HCT116 (cell line): ENCODE measurements around the gene IL3. TPM values are rescaled to one million over a fixed set of nuclear protein-coding genes. Genes with fewer than 3 reads are reported as not detected.
A peak's percentile ranks its signal among the peaks of the same experiment; 100 is the strongest.

Experiments
- ATAC-seq: fragments of 200-7000 bp; cut with Tn5 transposase; 2 replicates; pipeline ENCODE4 v1.9.1; 2020; ENCODE audit warnings: mild to moderate bottlenecking, moderate library complexity
- BruUV-seq: library from RNA; stranded (reverse); fragments of 400-500 nt; replicated peaks from 2 replicates; lab custom pipeline; 2021; lab: Mats Ljungman, UMichigan
- CTCF ChIA-PET: fragments of 300-600 bp; sonication (Branson Sonifier 250); formaldehyde crosslinking; loops from one replicate; lab custom pipeline; 2021; ENCODE audit warnings: antibody characterized with exemption; lab: Charles Lee
- POLR2A ChIA-PET: fragments of 300-600, 350-600 bp; sonication (Branson Sonifier 250); formaldehyde crosslinking; loops from one replicate; lab custom pipeline; 2021; ENCODE audit warnings: antibody characterized with exemption; lab: Charles Lee
- RAD21 ChIA-PET, 2 experiments: fragments of 300-600 bp; sonication (Branson Sonifier 250); formaldehyde crosslinking; loops; one replicate each; lab custom pipeline; 2023; ENCODE audit warnings: low total read pairs in 2 of 2; ENCODE audit not compliant: uncharacterized antibody in 2 of 2, unreplicated experiment in 2 of 2, low non-redundant PET in 1 of 2; lab: Charles Lee
- DNase-seq: peaks from one replicate; pipeline ENCODE4 v3.0.0-alpha.2; 2010; ENCODE audit warnings: low read depth, low spot score
- H2AFZ ChIP-seq: fragments of 200-600 bp; shearing (Covaris generic), sonication (generic); 2 replicates; pipeline ENCODE4 v1.6.1; 2017; ENCODE audit warnings: low read depth, mixed run types, mixed read lengths, antibody characterized with exemption, low read length; ENCODE audit not compliant: poor library complexity, severe bottlenecking
- H3K27ac ChIP-seq: 2 replicates; pipeline ENCODE4 v1.5.1; 2012; ENCODE audit warnings: low read depth, low read length
- H3K27me3 ChIP-seq: fragments of 200-600 bp; sonication (generic); 2 replicates; pipeline ENCODE4 v1.6.1; 2016; ENCODE audit warnings: mixed run types, low read length, mixed read lengths; ENCODE audit not compliant: insufficient read depth
- H3K36me3 ChIP-seq, 2 experiments: fragments of 200-500 bp in 1 of 2; fragments of 200-600 bp in 1 of 2; sonication (Bioruptor generic) in 1 of 2; sonication (generic) in 1 of 2; 2 replicates each; pipeline versions ENCODE4 v1.5.1 to v1.6.1; 2014 to 2016; ENCODE audit warnings: low read length in 2 of 2, inconsistent platforms in 1 of 2, mixed read lengths in 1 of 2, mixed run types in 1 of 2; ENCODE audit not compliant: insufficient read depth in 2 of 2, control insufficient read depth in 1 of 2
- H3K4me1 ChIP-seq, 2 experiments: fragments of 200-600 bp in 1 of 2; sonication (generic) in 1 of 2; 2 replicates each; pipeline versions ENCODE4 v1.5.1 to v1.6.1; 2012 to 2017; ENCODE audit warnings: low read length in 2 of 2, inconsistent platforms in 1 of 2, mild to moderate bottlenecking in 1 of 2, mixed read lengths in 1 of 2, mixed run types in 1 of 2, moderate library complexity in 1 of 2; ENCODE audit not compliant: insufficient read depth in 2 of 2, control insufficient read depth in 1 of 2
- H3K4me2 ChIP-seq: fragments of 200-600 bp; sonication (generic); 2 replicates; pipeline ENCODE4 v1.6.1; 2017; ENCODE audit warnings: mixed run types, low read length, mixed read lengths
- H3K4me3 ChIP-seq, 2 experiments: fragments of 200-600 bp in 1 of 2; sonication (generic) in 1 of 2; replicated peaks in 1 of 2; 2 replicates each; pipeline ENCODE4 v1.5.1; 2011 to 2016; ENCODE audit warnings: low read length in 2 of 2, control low read depth in 1 of 2, low read depth in 1 of 2, mild to moderate bottlenecking in 1 of 2, mixed read lengths in 1 of 2, mixed run types in 1 of 2
- H3K79me2 ChIP-seq: fragments of 200-600 bp; sonication (generic); 2 replicates; pipeline ENCODE4 v1.6.1; 2017; ENCODE audit warnings: mild to moderate bottlenecking, mixed run types, low read length, moderate library complexity, mixed read lengths; ENCODE audit not compliant: insufficient read depth
- H3K9ac ChIP-seq: fragments of 200-600 bp; sonication (generic); 2 replicates; pipeline ENCODE4 v1.6.1; 2016; ENCODE audit warnings: low read length, mixed read lengths
- H3K9me2 ChIP-seq: fragments of 200-600 bp; sonication (generic), shearing (Covaris generic); 2 replicates; pipeline ENCODE4 v1.6.1; 2017; ENCODE audit warnings: mixed run types, mild to moderate bottlenecking, moderate library complexity; ENCODE audit not compliant: insufficient read depth
- H3K9me3 ChIP-seq, 2 experiments: fragments of 200-500 bp in 1 of 2; fragments of 200-600 bp in 1 of 2; sonication (Bioruptor generic) in 1 of 2; sonication (generic) in 1 of 2; 2 replicates each; pipeline ENCODE4 v1.6.1; 2014 to 2017; ENCODE audit warnings: low read length in 2 of 2, mixed read lengths in 2 of 2, inconsistent platforms in 1 of 2, low read depth in 1 of 2, mild to moderate bottlenecking in 1 of 2, mixed run types in 1 of 2, moderate library complexity in 1 of 2; ENCODE audit not compliant: control insufficient read depth in 1 of 2, insufficient read depth in 1 of 2
- H4K20me1 ChIP-seq: fragments of 200-600 bp; sonication (generic), shearing (Covaris generic); 2 replicates; pipeline ENCODE4 v1.6.1; 2017; ENCODE audit warnings: mixed run types, mild to moderate bottlenecking, moderate library complexity; ENCODE audit not compliant: insufficient read depth
- CBX3 ChIP-seq: IDR thresholded peaks from 2 replicates; pipeline ENCODE4 v1.6.1; 2012; ENCODE audit warnings: low read depth
- CEBPB ChIP-seq: IDR thresholded peaks from 2 replicates; pipeline ENCODE4 v1.6.1; 2012; ENCODE audit warnings: low read depth
- CTCF ChIP-seq, 3 experiments: fragments of 200-600 bp in 1 of 3; sonication (generic) in 1 of 3; IDR thresholded peaks in 2 of 3; conservative IDR thresholded peaks in 1 of 3; 2 replicates each; pipeline ENCODE4 v1.5.1; 2012 to 2017; ENCODE audit warnings: low read depth in 2 of 3, low read length in 2 of 3, antibody characterized with exemption in 1 of 3, borderline replicate concordance in 1 of 3, control low read depth in 1 of 3, mild to moderate bottlenecking in 1 of 3, mixed read lengths in 1 of 3, mixed run types in 1 of 3, moderate library complexity in 1 of 3; ENCODE audit not compliant: insufficient read depth in 1 of 3
- EGR1 ChIP-seq: IDR thresholded peaks from 2 replicates; pipeline ENCODE4 v1.6.1; 2012; ENCODE audit warnings: low read depth
- EZH2 ChIP-seq: fragments of 200-600 bp; sonication (generic); IDR thresholded peaks from 2 replicates; pipeline ENCODE4 v1.6.1; 2017; ENCODE audit warnings: antibody characterized with exemption, mixed run types
- JUND ChIP-seq: IDR thresholded peaks from 2 replicates; pipeline ENCODE4 v1.6.1; 2012
- POLR2A ChIP-seq: IDR thresholded peaks from 2 replicates; pipeline ENCODE4 v1.7.0; 2011; ENCODE audit warnings: borderline replicate concordance; ENCODE audit not compliant: insufficient read depth, insufficient read length; ENCODE audit errors: extremely low read depth
- RAD21 ChIP-seq: IDR thresholded peaks from 2 replicates; pipeline ENCODE4 v1.6.1; 2012; ENCODE audit warnings: low read depth, mild to moderate bottlenecking
- SIN3A ChIP-seq: IDR thresholded peaks from 2 replicates; pipeline ENCODE4 v1.6.1; 2012; ENCODE audit warnings: low read depth
- SRF ChIP-seq: IDR thresholded peaks from 2 replicates; pipeline ENCODE4 v1.6.1; 2012; ENCODE audit warnings: low read depth
- YY1 ChIP-seq: IDR thresholded peaks from 2 replicates; pipeline ENCODE4 v1.6.1; 2011; ENCODE audit warnings: low read length, low read depth, moderate library complexity, mild to moderate bottlenecking; ENCODE audit not compliant: insufficient replicate concordance; ENCODE audit errors: extremely low read depth
- ZBTB33 ChIP-seq: IDR thresholded peaks from 2 replicates; pipeline ENCODE4 v1.6.1; 2011; ENCODE audit warnings: mild to moderate bottlenecking, low read length, moderate library complexity; ENCODE audit not compliant: insufficient replicate concordance; ENCODE audit errors: extremely low read depth
- ZFX ChIP-seq: fragments of 450-650 bp; IDR thresholded peaks from 2 replicates; pipeline ENCODE4 v1.6.1; 2017
- ZNF274 ChIP-seq: fragments of 200-500 bp; sonication (Bioruptor generic); IDR thresholded peaks from 2 replicates; pipeline ENCODE4 v1.6.1; 2014; ENCODE audit warnings: mild to moderate bottlenecking, low read depth, low read length, inconsistent platforms
- intact Hi-C: fragments of 100-400 bp; cut with micrococcal nuclease; formaldehyde crosslinking; loops from 2 replicates; pipeline ENCODE4 v1.10.0; 2022
- total RNA-seq: library from RNA; stranded (reverse); gene quantifications from one replicate; pipeline ENCODE4 v1.2.1, GENCODE V29; 2021; ENCODE audit not compliant: unreplicated experiment
- TF ChIP-seq, protein P1 (sequence below): IDR thresholded peaks from 2 replicates; pipeline ENCODE4 v1.6.1; 2012

IL3 gene
- total RNA-seq, 1 experiment from 2014 or later, result not detected

GRCh38 chr5:132103969-132104391 is 43.5 kb downstream of the IL3 start (continued):
- TF ChIP-seq EZH2, result no peak
- TF ChIP-seq, all 23 proteins: peak for 0

DNA sequence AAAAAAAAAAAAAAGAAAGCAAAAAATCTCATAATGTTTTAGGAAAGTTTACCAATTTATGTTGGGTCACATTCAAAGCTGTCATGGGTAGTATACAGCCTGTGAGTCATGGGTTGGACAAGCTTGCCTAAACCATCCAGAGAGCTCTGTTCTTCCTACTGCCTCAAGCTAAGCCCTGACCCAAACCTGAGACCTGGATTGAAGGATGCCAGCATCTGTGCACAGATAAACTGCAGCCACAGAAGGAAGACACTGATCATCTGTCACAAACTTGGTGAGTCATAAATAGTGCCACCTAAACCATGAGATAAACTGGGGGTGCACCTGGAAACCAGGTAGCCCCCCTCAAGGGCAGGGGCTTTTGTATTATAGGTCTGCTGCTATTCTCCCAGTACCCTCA is 44.1 kb downstream of the IL3 start:
- Histone ChIP-seq H3K27ac (no peak overlapping the region), H3K4me1 (peaks cover 24 to 34% of the 10 kb centered on the region in 2 experiments), H4K20me1 (no peaks in the 10 kb centered on the region), H3K4me2 (0 out of 2 replicates have a peak overlapping the region, but pooled peaks have one; percentile 10), H3K9me3 (no peaks in the 10 kb centered on the region), H3K4me3 (no peak overlapping the region), H3K9ac (no peak overlapping the region), H3K36me3 (no peaks in the 10 kb centered on the region), H3K9me2 (no peaks in the 10 kb centered on the region), H2AFZ (no peak overlapping the region), H3K27me3 (no peaks in the 10 kb centered on the region), H3K79me2 (no peaks in the 10 kb centered on the region)
- no TSS peak for BruUV-seq
- TF ChIP-seq EGR1, result no peak
- TF ChIP-seq JUND, result no peak
- TF ChIP-seq ZNF274, result no peak
- TF ChIP-seq SIN3A, result no peak
- TF ChIP-seq, protein P1, sequence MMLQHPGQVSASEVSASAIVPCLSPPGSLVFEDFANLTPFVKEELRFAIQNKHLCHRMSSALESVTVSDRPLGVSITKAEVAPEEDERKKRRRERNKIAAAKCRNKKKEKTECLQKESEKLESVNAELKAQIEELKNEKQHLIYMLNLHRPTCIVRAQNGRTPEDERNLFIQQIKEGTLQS, result no peak
- no peak for TF ChIP-seq CBX3
- TF ChIP-seq EZH2, result no peak
- no peak for TF ChIP-seq CEBPB
- no peak for TF ChIP-seq YY1
- DNase-seq, result no peak
- CTCF ChIA-PET, result interaction anchor here (0.7 kb wide), 1 partner anchor 86 kb away, joined by 3 read pairs; no protein-coding TSS in a partner anchor
- POLR2A ChIA-PET, result interaction anchor here (0.6 kb wide), 1 partner anchor 918 kb away, joined by 3 read pairs; no protein-coding TSS in a partner anchor
- intact Hi-C loops, result no loop called here
- no peak for ATAC-seq
- RAD21 ChIA-PET, result no interaction called here

DNA sequence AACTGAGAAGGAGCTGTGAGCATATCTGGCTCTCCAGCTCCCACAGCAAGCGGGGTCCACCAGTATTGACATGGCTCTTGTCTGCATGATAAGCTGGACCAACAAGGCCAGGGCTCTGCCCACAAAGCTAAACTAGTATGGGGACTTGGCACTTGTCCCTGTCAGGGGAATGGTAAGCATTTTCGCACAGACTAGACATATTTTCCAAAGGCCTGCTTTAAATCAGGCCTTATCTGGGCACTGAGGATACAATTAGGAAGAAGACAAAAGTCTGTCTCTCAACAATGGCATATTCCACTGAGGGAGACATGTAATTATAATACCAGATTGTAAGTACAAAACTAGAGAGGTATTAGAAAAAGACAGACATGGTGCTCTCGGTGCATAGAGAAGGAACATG is 45.2 kb downstream of the IL3 start:
- Histone ChIP-seq H3K4me2 (no peak overlapping the region), H3K36me3 (no peaks in the 10 kb centered on the region), H3K4me3 (no peak overlapping the region), H3K9ac (no peak overlapping the region), H3K27me3 (no peaks in the 10 kb centered on the region), H3K9me3 (no peaks in the 10 kb centered on the region), H2AFZ (no peak overlapping the region), H4K20me1 (no peaks in the 10 kb centered on the region), H3K4me1 (peaks cover 24 to 34% of the 10 kb centered on the region in 2 experiments), H3K27ac (no peak overlapping the region), H3K9me2 (no peaks in the 10 kb centered on the region), H3K79me2 (no peaks in the 10 kb centered on the region)
- ATAC-seq (no peak), DNase-seq (no peak)
- ChIA-PET POLR2A (no interaction called here), RAD21 (no interaction called here), CTCF (no interaction called here)
- intact Hi-C loops, result no loop called here
- no TSS peak for BruUV-seq
- TF ChIP-seq SIN3A, result no peak
- no peak for TF ChIP-seq RAD21
- TF ChIP-seq SRF, result no peak
- no peak for TF ChIP-seq ZFX
- no peak for TF ChIP-seq YY1
- TF ChIP-seq EGR1, result no peak
- TF ChIP-seq POLR2A, result no peak
- TF ChIP-seq CEBPB, result no peak
- TF ChIP-seq JUND, result no peak
- no peak for TF ChIP-seq ZBTB33
- TF ChIP-seq EZH2, result no peak
- no peak for TF ChIP-seq CTCF (IDR thresholded peaks at IDR 0.05 in 2 of 3, conservative IDR thresholded peaks at IDR 0.05 in 1 of 3; ENCODE audit: borderline replicate concordance in 1 of 3, insufficient read depth in 1 of 3, low read depth in 2 of 3, low read length in 2 of 3)
